Tibial nerve (tissue), 4 donors: ENCODE data around the gene TEX28.

ENCODE experiments used
- CTCF ChIP-seq, 5 experiments: fragments of 200-600 bp in 3 of 5; fragments of 450-650 bp in 2 of 5; sonication (generic) in 3 of 5; IDR thresholded peaks; one replicate each; pipeline ENCODE4 v1.5.1; 2016 to 2019; ENCODE audit warnings: antibody characterized with exemption in 5 of 5, mild to moderate bottlenecking in 3 of 5, moderate library complexity in 2 of 5
- EP300 ChIP-seq, 2 donors: sonication (generic); formaldehyde crosslinking; IDR thresholded peaks; one replicate each; pipeline ENCODE4 v1.6.1; 2017; ENCODE audit warnings: antibody characterized with exemption in 2 of 2, mild to moderate bottlenecking in 1 of 2
- POLR2A ChIP-seq, 2 donors: fragments of 450-650 bp; IDR thresholded peaks; one replicate each; pipeline ENCODE4 v1.6.1; 2017; ENCODE audit warnings: antibody characterized with exemption in 2 of 2, mild to moderate bottlenecking in 2 of 2, moderate library complexity in 2 of 2

GRCh38 chrX:154307202-154307601, 12.3 kb upstream of the TEX28 start:
- TF ChIP-seq CTCF (IDR thresholded peaks at IDR 0.05), result no peak
- no peak for TF ChIP-seq POLR2A (IDR thresholded peaks at IDR 0.05)
- TF ChIP-seq EP300 (IDR thresholded peaks at IDR 0.05), result no peak
